ENCODE data around the gene TCEA3.
"Not testable (repeated sequence)": the region's sequence is repeated elsewhere in the genome, so short reads cannot be mapped to it uniquely, and the experiment has no call there.

Gene TCEA3

GRCh38 chr1:23394181-23394580, 30.4 kb downstream of the TCEA3 start:
- no peak for DNase-seq (ENCODE audit: low read depth in 2 of 3, low spot score in 2 of 3)

GRCh38 chr1:23393706-23394105, 30.8 kb downstream of the TCEA3 start:
- no peak for DNase-seq (ENCODE audit: low read depth in 2 of 3, low spot score in 2 of 3)

- DNase-seq (ENCODE audit: low read depth in 2 of 3, low spot score in 2 of 3), result no peak
These were observed 32.3 kb downstream of the TCEA3 start for GRCh38 chr1:23392125-23392855.

GRCh38 chr1:23389837-23390321, 34.7 kb downstream of the TCEA3 start:
- no peak for DNase-seq (ENCODE audit: low read depth in 2 of 3, low spot score in 2 of 3)

- no peak for DNase-seq (ENCODE audit: low read depth in 2 of 3, low spot score in 2 of 3)
These were observed 37.1 kb downstream of the TCEA3 start for GRCh38 chr1:23387494-23387893.

- no peak for DNase-seq (ENCODE audit: low read depth in 2 of 3, low spot score in 2 of 3)
These were observed 39.4 kb downstream of the TCEA3 start for GRCh38 chr1:23385119-23385621.

GRCh38 chr1:23384312-23385058, 40.1 kb downstream of the TCEA3 start:
- no peak for DNase-seq (ENCODE audit: low read depth in 2 of 3, low spot score in 2 of 3)

GRCh38 chr1:23383577-23384311, 40.8 kb downstream of the TCEA3 start:
- no peak for DNase-seq (ENCODE audit: low read depth in 2 of 3, low spot score in 2 of 3)

- DNase-seq (ENCODE audit: low read depth in 2 of 3, low spot score in 2 of 3), result no peak
These were observed 43.2 kb downstream of the TCEA3 start for GRCh38 chr1:23381233-23381885.

- DNase-seq (ENCODE audit: low read depth in 2 of 3, low spot score in 2 of 3), result no peak
These were observed 43.8 kb downstream of the TCEA3 start for GRCh38 chr1:23380719-23381118.

GRCh38 chr1:23380236-23380635, 44.3 kb downstream of the TCEA3 start:
- not testable (repeated sequence) for DNase-seq (ENCODE audit: low read depth in 2 of 3, low spot score in 2 of 3)

- DNase-seq (ENCODE audit: low read depth in 2 of 3, low spot score in 2 of 3), result no peak
These were observed 47.4 kb downstream of the TCEA3 start for GRCh38 chr1:23376890-23377811.

- DNase-seq (ENCODE audit: low read depth in 2 of 3, low spot score in 2 of 3), result not testable (repeated sequence)
These were observed 50.3 kb downstream of the TCEA3 start for GRCh38 chr1:23374079-23374735.

- DNase-seq (ENCODE audit: low read depth in 2 of 3, low spot score in 2 of 3), result no peak
These were observed 52.3 kb downstream of the TCEA3 start for GRCh38 chr1:23371987-23372880.

- DNase-seq (ENCODE audit: low read depth in 2 of 3, low spot score in 2 of 3), result no peak
These were observed 53.6 kb downstream of the TCEA3 start for GRCh38 chr1:23370709-23371584.

- DNase-seq (ENCODE audit: low read depth in 2 of 3, low spot score in 2 of 3), result no peak
These were observed 54.2 kb downstream of the TCEA3 start for GRCh38 chr1:23370330-23370708.

- no peak for DNase-seq (ENCODE audit: low read depth in 2 of 3, low spot score in 2 of 3)
These were observed 55.1 kb downstream of the TCEA3 start, which contains the start of gene ZNF436 for GRCh38 chr1:23369335-23370013. Gene ZNF436, minus strand, starts transcription at chr1:23369836. Its CDS starts 1,831 bp downstream, at chr1:23368005.

Measured in activated CD8-positive, alpha-beta memory T cell treated with anti-CD3 and anti-CD28 coated beads for 48 hours (primary cell).